OCI-LY1 (cell line): Measurements from ENCODE around the gene SDC4.

ENCODE experiments used
- CTCF ChIP-seq: fragments of 200-600 bp; sonication (generic), shearing (Covaris generic); IDR thresholded peaks from 2 replicates; pipeline ENCODE4 v1.5.1; 2017; ENCODE audit warnings: mild to moderate bottlenecking, antibody characterized with exemption, low read length, moderate library complexity, mixed read lengths
- EZH2 ChIP-seq: fragments of 200-600 bp; sonication (generic), shearing (Covaris generic); IDR thresholded peaks from 2 replicates; pipeline ENCODE4 v1.8.0; 2017; ENCODE audit warnings: borderline replicate concordance, mixed run types, mild to moderate bottlenecking, antibody characterized with exemption, low read length, moderate library complexity, mixed read lengths

GRCh38 chr20:45307076-45307640 lies 41.1 kb downstream of the SDC4 start:
- TF ChIP-seq EZH2 (no peak), CTCF (no peak)
